Stimulated activated naive CD8-positive, alpha-beta T cell treated with anti-CD3 and anti-CD28 coated beads, Interleukin-15, Interleukin-2, amounts not matched to agents 100 ng/mL and 50 ng/mL, for 24 hours (primary cell): ENCODE results near the gene ATG2A.

ENCODE experiments used
- H3K27ac Mint-ChIP-seq: one replicate; pipeline ENCODE4 v1.8.0; 2021; ENCODE audit warnings: mild to moderate bottlenecking, mixed read lengths
- H3K27me3 Mint-ChIP-seq: one replicate; pipeline ENCODE4 v1.8.0; 2021; ENCODE audit warnings: mixed read lengths
- H3K36me3 Mint-ChIP-seq: one replicate; pipeline ENCODE4 v1.8.0; 2021; ENCODE audit warnings: low read depth, mixed read lengths
- H3K4me1 Mint-ChIP-seq: one replicate; pipeline ENCODE4 v1.8.0; 2021; ENCODE audit warnings: low read depth, mixed read lengths
- H3K4me3 Mint-ChIP-seq: one replicate; pipeline ENCODE4 v1.8.0; 2021; ENCODE audit warnings: mild to moderate bottlenecking, mixed read lengths
- H3K9me3 Mint-ChIP-seq: one replicate; pipeline ENCODE4 v1.8.0; 2021; ENCODE audit warnings: mixed read lengths

The ATG2A gene

GRCh38 chr11:64900263-64900678 lies 16.7 kb downstream of the ATG2A start:
- peaks cover 19% of the 10 kb centered on the region for H3K36me3 Mint-ChIP-seq

GRCh38 chr11:64898541-64898940 lies 18.5 kb downstream of the ATG2A start:
- Mint-ChIP-seq H3K4me3 (no peak overlapping the region), H3K9me3 (no peaks in the 10 kb centered on the region), H3K27me3 (no peaks in the 10 kb centered on the region), H3K36me3 (peaks cover 19% of the 10 kb centered on the region), H3K4me1 (peaks cover 17% of the 10 kb centered on the region), H3K27ac (no peak overlapping the region)

More at GRCh38 chr11:64900263-64900678, 16.7 kb downstream of the ATG2A start:
- Mint-ChIP-seq H3K9me3 (no peaks in the 10 kb centered on the region), H3K27me3 (no peaks in the 10 kb centered on the region), H3K4me3 (peak overlapping the region; percentile 36), H3K27ac (peak overlapping the region; percentile 77), H3K4me1 (peaks cover 17% of the 10 kb centered on the region)

- Mint-ChIP-seq H3K36me3 (peaks cover 19% of the 10 kb centered on the region), H3K27ac (no peak overlapping the region), H3K4me1 (peaks cover 17% of the 10 kb centered on the region), H3K9me3 (no peaks in the 10 kb centered on the region), H3K27me3 (no peaks in the 10 kb centered on the region), H3K4me3 (no peak overlapping the region)
These were observed 18.9 kb downstream of the ATG2A start for GRCh38 chr11:64898076-64898445.

GRCh38 chr11:64897381-64898075 lies 19.5 kb downstream of the ATG2A start:
- H3K27ac Mint-ChIP-seq = no peak overlapping the region

GRCh38 chr11:64896448-64897022 lies 20.5 kb downstream of the ATG2A start:
- Mint-ChIP-seq H3K36me3 (peaks cover 15% of the 10 kb centered on the region), H3K9me3 (no peaks in the 10 kb centered on the region), H3K4me1 (peaks cover 15% of the 10 kb centered on the region), H3K27me3 (no peaks in the 10 kb centered on the region), H3K27ac (no peak overlapping the region), H3K4me3 (no peak overlapping the region)

More at GRCh38 chr11:64897381-64898075, 19.5 kb downstream of the ATG2A start:
- no peaks in the 10 kb centered on the region for H3K27me3 Mint-ChIP-seq
- H3K36me3 Mint-ChIP-seq = peaks cover 19% of the 10 kb centered on the region
- H3K9me3 Mint-ChIP-seq = no peaks in the 10 kb centered on the region
- no peak overlapping the region for H3K4me3 Mint-ChIP-seq
- peaks cover 17% of the 10 kb centered on the region for H3K4me1 Mint-ChIP-seq

- Mint-ChIP-seq H3K27me3 (no peaks in the 10 kb centered on the region), H3K36me3 (peaks cover 8% of the 10 kb centered on the region), H3K4me3 (no peak overlapping the region), H3K9me3 (no peaks in the 10 kb centered on the region), H3K4me1 (peaks cover 4% of the 10 kb centered on the region), H3K27ac (no peak overlapping the region)
These were observed 22.1 kb downstream of the ATG2A start for GRCh38 chr11:64894812-64895452.

GRCh38 chr11:64894070-64894811 lies 22.8 kb downstream of the ATG2A start:
- H3K36me3 Mint-ChIP-seq = peaks cover 7% of the 10 kb centered on the region
- H3K27me3 Mint-ChIP-seq = no peaks in the 10 kb centered on the region
- no peaks in the 10 kb centered on the region for H3K9me3 Mint-ChIP-seq
- H3K4me1 Mint-ChIP-seq = no peaks in the 10 kb centered on the region
- no peak overlapping the region for H3K27ac Mint-ChIP-seq
- no peak overlapping the region for H3K4me3 Mint-ChIP-seq

GRCh38 chr11:64893194-64894069 lies 23.6 kb downstream of the ATG2A start:
- Mint-ChIP-seq H3K9me3 (no peaks in the 10 kb centered on the region), H3K27ac (no peak overlapping the region), H3K27me3 (no peaks in the 10 kb centered on the region), H3K36me3 (peaks cover 6% of the 10 kb centered on the region), H3K4me3 (no peak overlapping the region), H3K4me1 (no peaks in the 10 kb centered on the region)

GRCh38 chr11:64892838-64893193 lies 24.2 kb downstream of the ATG2A start:
- no peak overlapping the region for H3K4me3 Mint-ChIP-seq
- H3K4me1 Mint-ChIP-seq = peaks cover 5% of the 10 kb centered on the region
- H3K9me3 Mint-ChIP-seq = no peaks in the 10 kb centered on the region
- H3K27ac Mint-ChIP-seq = no peak overlapping the region
- no peaks in the 10 kb centered on the region for H3K27me3 Mint-ChIP-seq
- H3K36me3 Mint-ChIP-seq = peaks cover 3% of the 10 kb centered on the region

- no peak overlapping the region for H3K4me3 Mint-ChIP-seq
- H3K9me3 Mint-ChIP-seq = no peaks in the 10 kb centered on the region
- no peak overlapping the region for H3K27ac Mint-ChIP-seq
- H3K4me1 Mint-ChIP-seq = peaks cover 7% of the 10 kb centered on the region
- peaks cover 3% of the 10 kb centered on the region for H3K36me3 Mint-ChIP-seq
- H3K27me3 Mint-ChIP-seq = no peaks in the 10 kb centered on the region
These were observed 24.6 kb downstream of the ATG2A start for GRCh38 chr11:64892411-64892831.

- H3K27ac Mint-ChIP-seq = no peak overlapping the region
- no peaks in the 10 kb centered on the region for H3K27me3 Mint-ChIP-seq
- peaks cover 10% of the 10 kb centered on the region for H3K4me1 Mint-ChIP-seq
- no peaks in the 10 kb centered on the region for H3K36me3 Mint-ChIP-seq
- no peaks in the 10 kb centered on the region for H3K9me3 Mint-ChIP-seq
- no peak overlapping the region for H3K4me3 Mint-ChIP-seq
These were observed 25.1 kb downstream of the ATG2A start for GRCh38 chr11:64891880-64892279.

- Mint-ChIP-seq H3K9me3 (no peaks in the 10 kb centered on the region), H3K27ac (no peak overlapping the region), H3K36me3 (no peaks in the 10 kb centered on the region), H3K4me1 (peaks cover 10% of the 10 kb centered on the region), H3K4me3 (no peak overlapping the region), H3K27me3 (no peaks in the 10 kb centered on the region)
These were observed 25.7 kb downstream of the ATG2A start for GRCh38 chr11:64891215-64891848.

- Mint-ChIP-seq H3K4me3 (no peak overlapping the region), H3K9me3 (no peaks in the 10 kb centered on the region), H3K4me1 (peaks cover 18% of the 10 kb centered on the region), H3K27ac (no peak overlapping the region), H3K27me3 (no peaks in the 10 kb centered on the region), H3K36me3 (no peaks in the 10 kb centered on the region)
These were observed 26.5 kb downstream of the ATG2A start for GRCh38 chr11:64890522-64890939.
